SK-N-SH treated with all-trans-retinoic acid at 6 μM for 48 hours (cell line): Measurements from ENCODE around the gene OR10H2.
"Not testable (repeated sequence)": the region's sequence is repeated elsewhere in the genome, so short reads cannot be mapped to it uniquely, and the experiment has no call there.

Experiments
- ATAC-seq: fragments of 200-7000 bp; cut with Tn5 transposase; 3 replicates; pipeline ENCODE4 v1.9.1; 2020; ENCODE audit warnings: mild to moderate bottlenecking, moderate library complexity
- ARNTL ChIP-seq: fragments of 450-650 bp; formaldehyde crosslinking; IDR thresholded peaks from 2 replicates; pipeline ENCODE4 v1.5.0; 2020; ENCODE audit warnings: low read depth, mild to moderate bottlenecking, moderate library complexity, borderline replicate concordance
- BACH2 ChIP-seq: fragments of 250-450 bp; sonication (Bioruptor Pico); IDR thresholded peaks from 2 replicates; pipeline ENCODE4 v1.9.0; 2021; ENCODE audit warnings: mild to moderate bottlenecking, borderline replicate concordance
- CREB5 ChIP-seq: fragments of 250-450 bp; sonication (Bioruptor Pico); IDR thresholded peaks from 2 replicates; pipeline ENCODE4 v1.5.1; 2020; ENCODE audit warnings: low read depth, mild to moderate bottlenecking, moderate library complexity
- CSDC2 ChIP-seq: fragments of 250-450 bp; sonication (Bioruptor Pico); IDR thresholded peaks from 2 replicates; pipeline ENCODE4 v1.5.0; 2020; ENCODE audit warnings: mild to moderate bottlenecking, moderate library complexity
- ESRRG ChIP-seq: fragments of 250-450 bp; sonication (Bioruptor Pico); IDR thresholded peaks from 2 replicates; pipeline ENCODE4 v1.6.1; 2021; ENCODE audit warnings: mild to moderate bottlenecking
- GLIS3 ChIP-seq: fragments of 250-450 bp; sonication (Bioruptor Pico); IDR thresholded peaks from 2 replicates; pipeline ENCODE4 v1.5.0; 2020; ENCODE audit warnings: mild to moderate bottlenecking, moderate library complexity
- ISL1 ChIP-seq: fragments of 250-450 bp; sonication (Bioruptor Pico); IDR thresholded peaks from 2 replicates; pipeline ENCODE4 v2.1.2; 2022; ENCODE audit warnings: mild to moderate bottlenecking, moderate library complexity
- OSR1 ChIP-seq: fragments of 250-450 bp; sonication (Bioruptor Pico); IDR thresholded peaks from 2 replicates; pipeline ENCODE4 v1.8.0; 2022; ENCODE audit warnings: moderate library complexity, mild to moderate bottlenecking, inconsistent platforms
- POU6F1 ChIP-seq: fragments of 250-450 bp; sonication (Bioruptor Pico); IDR thresholded peaks from 2 replicates; pipeline ENCODE4 v1.8.0; 2021; ENCODE audit warnings: low read depth, mild to moderate bottlenecking, moderate library complexity, borderline replicate concordance
- PPARA ChIP-seq: fragments of 250-450 bp; sonication (Bioruptor Pico); IDR thresholded peaks from 2 replicates; pipeline ENCODE4 v1.5.0; 2020; ENCODE audit warnings: mild to moderate bottlenecking, borderline replicate concordance
- RARB ChIP-seq: fragments of 250-450 bp; sonication (Bioruptor Pico); IDR thresholded peaks from 2 replicates; pipeline ENCODE4 v1.8.0; 2021; ENCODE audit warnings: mild to moderate bottlenecking, moderate library complexity
- SNAI2 ChIP-seq: fragments of 250-450 bp; sonication (Bioruptor Pico); IDR thresholded peaks from 2 replicates; pipeline ENCODE4 v1.5.0; 2020; ENCODE audit warnings: mild to moderate bottlenecking, moderate library complexity
- TCF4 ChIP-seq: fragments of 250-450 bp; sonication (Bioruptor Pico); IDR thresholded peaks from 2 replicates; pipeline ENCODE4 v1.8.0; 2021; ENCODE audit warnings: mild to moderate bottlenecking, moderate library complexity, borderline replicate concordance
- ZC3H10 ChIP-seq: fragments of 250-450 bp; sonication (Bioruptor Pico); IDR thresholded peaks from 2 replicates; pipeline ENCODE4 v1.5.1; 2021; ENCODE audit warnings: mild to moderate bottlenecking, moderate library complexity
- ZFP30 ChIP-seq: fragments of 450-650 bp; formaldehyde crosslinking; IDR thresholded peaks from 2 replicates; pipeline ENCODE4 v1.5.0; 2022; ENCODE audit warnings: mild to moderate bottlenecking, moderate library complexity
- ZNF565 ChIP-seq: fragments of 450-650 bp; formaldehyde crosslinking; conservative IDR thresholded peaks from 2 replicates; pipeline ENCODE4 v1.5.0; 2020; ENCODE audit warnings: low read depth, mild to moderate bottlenecking, moderate library complexity
- ZNF70 ChIP-seq: fragments of 450-650 bp; formaldehyde crosslinking; IDR thresholded peaks from 2 replicates; pipeline ENCODE4 v1.5.0; 2020; ENCODE audit warnings: mild to moderate bottlenecking, moderate library complexity
- ZNF8 ChIP-seq: fragments of 450-650 bp; formaldehyde crosslinking; IDR thresholded peaks from 2 replicates; pipeline ENCODE4 v1.5.0; 2020; ENCODE audit warnings: mild to moderate bottlenecking, moderate library complexity
- TF ChIP-seq, protein P1 (sequence below): fragments of 250-450 bp; sonication (Bioruptor Pico); IDR thresholded peaks from 2 replicates; pipeline ENCODE4 v1.5.1; 2021; ENCODE audit warnings: mild to moderate bottlenecking, moderate library complexity
- TF ChIP-seq, protein P2 (sequence below): fragments of 250-450 bp; sonication (Bioruptor Pico); IDR thresholded peaks from 2 replicates; pipeline ENCODE4 v1.5.0; 2020; ENCODE audit warnings: mild to moderate bottlenecking, moderate library complexity

Gene OR10H2

DNA sequence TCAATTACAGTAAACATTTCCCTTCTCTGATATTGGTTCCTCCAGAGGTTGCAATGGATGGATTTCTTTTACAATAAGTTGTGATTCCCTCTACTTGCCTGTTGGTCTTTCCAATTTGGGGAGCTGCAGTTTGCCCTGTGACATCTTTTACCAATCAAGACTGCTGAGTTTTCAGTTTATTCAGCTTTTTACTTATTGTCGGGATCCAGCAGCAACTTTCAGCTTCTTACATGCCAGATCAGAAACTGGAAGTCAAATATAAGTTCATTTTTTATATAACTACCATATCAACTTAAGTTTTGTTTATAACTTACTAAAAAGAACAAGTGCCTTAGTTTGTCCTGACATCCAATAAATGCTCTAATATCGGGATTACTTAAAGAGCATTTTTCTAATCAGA, 20.4 kb downstream of the OR10H2 start (continued):
- no peak for TF ChIP-seq CREB5 (CRISPR knock-in tag)
- no peak for TF ChIP-seq POU6F1 (CRISPR knock-in tag)
- no peak for TF ChIP-seq GLIS3
- TF ChIP-seq, all 23 proteins: peak for 0

DNA sequence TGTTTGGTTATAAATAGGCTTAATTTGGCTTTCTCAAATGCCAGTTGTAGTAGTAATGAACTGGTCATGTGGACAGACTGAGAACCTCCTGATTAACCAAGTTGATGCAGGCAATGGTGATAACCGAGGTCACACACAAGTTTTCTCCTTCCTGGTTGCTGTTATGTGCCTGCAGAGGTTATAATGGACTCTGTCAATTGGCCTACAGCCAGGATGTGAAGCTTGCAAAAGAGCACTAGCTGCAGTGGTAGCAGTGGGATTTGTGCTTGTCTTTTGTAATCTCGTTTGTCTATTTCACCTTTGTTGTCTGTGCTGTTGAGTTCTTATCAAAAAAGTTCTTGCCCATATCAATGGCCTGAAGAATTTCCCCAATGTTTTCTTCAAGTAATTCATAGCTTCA, 30.6 kb downstream of the OR10H2 start:
- no peak for ATAC-seq
- TF ChIP-seq PPARA (CRISPR knock-in tag) (no peak), SNAI2 (CRISPR knock-in tag) (no peak), ZNF70 (CRISPR knock-in tag) (no peak), ZNF8 (no peak), RARB (no peak), ARNTL (no peak), ZNF565 (CRISPR knock-in tag) (no peak), ZFP30 (CRISPR knock-in tag) (no peak), BACH2 (CRISPR knock-in tag) (no peak), TCF4 (CRISPR knock-in tag) (no peak)
- TF ChIP-seq, protein P1, sequence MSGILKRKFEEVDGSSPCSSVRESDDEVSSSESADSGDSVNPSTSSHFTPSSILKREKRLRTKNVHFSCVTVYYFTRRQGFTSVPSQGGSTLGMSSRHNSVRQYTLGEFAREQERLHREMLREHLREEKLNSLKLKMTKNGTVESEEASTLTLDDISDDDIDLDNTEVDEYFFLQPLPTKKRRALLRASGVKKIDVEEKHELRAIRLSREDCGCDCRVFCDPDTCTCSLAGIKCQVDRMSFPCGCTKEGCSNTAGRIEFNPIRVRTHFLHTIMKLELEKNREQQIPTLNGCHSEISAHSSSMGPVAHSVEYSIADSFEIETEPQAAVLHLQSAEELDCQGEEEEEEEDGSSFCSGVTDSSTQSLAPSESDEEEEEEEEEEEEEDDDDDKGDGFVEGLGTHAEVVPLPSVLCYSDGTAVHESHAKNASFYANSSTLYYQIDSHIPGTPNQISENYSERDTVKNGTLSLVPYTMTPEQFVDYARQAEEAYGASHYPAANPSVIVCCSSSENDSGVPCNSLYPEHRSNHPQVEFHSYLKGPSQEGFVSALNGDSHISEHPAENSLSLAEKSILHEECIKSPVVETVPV (CRISPR knock-in tag), result no peak
- TF ChIP-seq, protein P2, sequence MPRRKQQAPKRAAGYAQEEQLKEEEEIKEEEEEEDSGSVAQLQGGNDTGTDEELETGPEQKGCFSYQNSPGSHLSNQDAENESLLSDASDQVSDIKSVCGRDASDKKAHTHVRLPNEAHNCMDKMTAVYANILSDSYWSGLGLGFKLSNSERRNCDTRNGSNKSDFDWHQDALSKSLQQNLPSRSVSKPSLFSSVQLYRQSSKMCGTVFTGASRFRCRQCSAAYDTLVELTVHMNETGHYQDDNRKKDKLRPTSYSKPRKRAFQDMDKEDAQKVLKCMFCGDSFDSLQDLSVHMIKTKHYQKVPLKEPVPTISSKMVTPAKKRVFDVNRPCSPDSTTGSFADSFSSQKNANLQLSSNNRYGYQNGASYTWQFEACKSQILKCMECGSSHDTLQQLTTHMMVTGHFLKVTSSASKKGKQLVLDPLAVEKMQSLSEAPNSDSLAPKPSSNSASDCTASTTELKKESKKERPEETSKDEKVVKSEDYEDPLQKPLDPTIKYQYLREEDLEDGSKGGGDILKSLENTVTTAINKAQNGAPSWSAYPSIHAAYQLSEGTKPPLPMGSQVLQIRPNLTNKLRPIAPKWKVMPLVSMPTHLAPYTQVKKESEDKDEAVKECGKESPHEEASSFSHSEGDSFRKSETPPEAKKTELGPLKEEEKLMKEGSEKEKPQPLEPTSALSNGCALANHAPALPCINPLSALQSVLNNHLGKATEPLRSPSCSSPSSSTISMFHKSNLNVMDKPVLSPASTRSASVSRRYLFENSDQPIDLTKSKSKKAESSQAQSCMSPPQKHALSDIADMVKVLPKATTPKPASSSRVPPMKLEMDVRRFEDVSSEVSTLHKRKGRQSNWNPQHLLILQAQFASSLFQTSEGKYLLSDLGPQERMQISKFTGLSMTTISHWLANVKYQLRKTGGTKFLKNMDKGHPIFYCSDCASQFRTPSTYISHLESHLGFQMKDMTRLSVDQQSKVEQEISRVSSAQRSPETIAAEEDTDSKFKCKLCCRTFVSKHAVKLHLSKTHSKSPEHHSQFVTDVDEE (CRISPR knock-in tag), result no peak

- no peak for ATAC-seq
- TF ChIP-seq RARB, result no peak
Measured at GRCh38 chr19:15759962-15760565, 32.2 kb downstream of the OR10H2 start.

DNA sequence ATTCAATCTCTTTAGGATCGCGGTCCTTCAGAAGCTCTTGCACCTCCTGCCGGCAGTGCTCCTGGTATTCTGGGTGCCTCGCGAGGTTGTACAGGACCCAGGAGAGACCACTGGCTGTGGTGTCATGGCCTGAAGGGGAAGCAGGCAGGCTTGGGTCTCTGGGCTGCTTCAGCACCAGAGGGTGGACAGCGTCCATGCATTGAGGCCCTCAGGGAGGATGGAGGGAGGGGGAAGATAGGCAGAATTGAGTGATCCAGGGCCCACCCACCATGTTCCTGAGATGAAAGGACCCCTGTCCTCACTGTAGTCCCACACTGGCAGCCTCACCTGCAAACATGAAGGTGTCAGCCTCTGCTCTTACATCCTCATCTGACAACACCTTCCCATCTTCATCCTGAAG, 41.8 kb downstream of the OR10H2 start:
- ATAC-seq, result no peak
- TF ChIP-seq POU6F1 (CRISPR knock-in tag) (no peak), ZFP30 (CRISPR knock-in tag) (no peak), PPARA (CRISPR knock-in tag) (no peak), RARB (no peak), ZNF8 (no peak), CSDC2 (CRISPR knock-in tag) (no peak), ISL1 (CRISPR knock-in tag) (no peak), ZC3H10 (CRISPR knock-in tag) (no peak), ESRRG (CRISPR knock-in tag) (no peak), OSR1 (CRISPR knock-in tag) (no peak)
- TF ChIP-seq, protein P2 (CRISPR knock-in tag), result no peak
- TF ChIP-seq, all 23 proteins: peak for 0

DNA sequence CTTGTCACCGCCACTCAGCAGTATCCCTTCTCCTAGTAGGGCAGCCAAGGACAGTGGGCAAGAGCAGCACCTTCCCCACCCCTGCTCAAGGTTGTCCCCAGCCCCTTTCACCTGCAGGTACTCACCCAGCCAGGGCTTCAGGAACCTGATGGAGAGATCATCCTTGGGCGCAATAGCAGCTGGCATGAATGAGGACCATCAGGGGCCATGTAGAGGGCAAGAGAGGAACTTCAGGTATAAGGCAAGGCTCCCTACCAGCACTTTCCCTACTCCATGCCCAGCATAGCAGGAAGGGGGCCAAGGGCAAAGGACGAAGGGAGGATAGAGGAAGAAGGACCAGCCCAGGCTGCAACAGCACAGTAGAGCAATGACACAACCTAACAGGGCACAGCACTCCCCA, 46.3 kb downstream of the OR10H2 start:
- ATAC-seq, result not testable (repeated sequence)
